ENCODE data around the gene TMEM219.

Gene TMEM219

GRCh38 chr16:29973384-29974246 lies 11.7 kb downstream of the TMEM219 start, which contains the start of gene TAOK2 (continued):
- 0 out of 2 replicates have a peak, but pooled peaks have one; percentile 67 for TF ChIP-seq ZNF610 (tag by site-specific recombination; IDR thresholded peaks at IDR 0.05; ENCODE audit: borderline replicate concordance)
- TF ChIP-seq ZNF692 (tag by site-specific recombination; IDR thresholded peaks at IDR 0.05) = peak; percentile 94
- TF ChIP-seq ZNF341 (tag by site-specific recombination; IDR thresholded peaks at IDR 0.05; ENCODE audit: low read depth) = peak; percentile 89
- peak; percentile 42; the same call in 1 of the 2 replicates for TF ChIP-seq ZNF394 (tag by site-specific recombination; IDR thresholded peaks at IDR 0.05; ENCODE audit: borderline replicate concordance)
- TF ChIP-seq ZSCAN5A (tag by site-specific recombination; IDR thresholded peaks at IDR 0.05) = peak; percentile 99
- TF ChIP-seq KLF7 (tag by site-specific recombination; IDR thresholded peaks at IDR 0.05; ENCODE audit: borderline replicate concordance) = peak; percentile 13; the same call in 1 of the 2 replicates
- peak; percentile 95 for TF ChIP-seq SP3 (tag by site-specific recombination; IDR thresholded peaks at IDR 0.05)
- TF ChIP-seq ZNF398 (tag by site-specific recombination; IDR thresholded peaks at IDR 0.05) = peak; percentile 28; the same call in 1 of the 2 replicates
- 0 out of 2 replicates have a peak, but pooled peaks have one; percentile 11 for TF ChIP-seq GFI1B (tag by site-specific recombination; IDR thresholded peaks at IDR 0.05)
- TF ChIP-seq ZFP41 (tag by site-specific recombination; IDR thresholded peaks at IDR 0.05; ENCODE audit: borderline replicate concordance) = no peak
- TF ChIP-seq ZSCAN4 (tag by site-specific recombination; IDR thresholded peaks at IDR 0.05) = no peak
- TF ChIP-seq ZNF426 (tag by site-specific recombination; IDR thresholded peaks at IDR 0.05) = no peak
- TF ChIP-seq ZNF416 (tag by site-specific recombination; IDR thresholded peaks at IDR 0.05) = no peak
- peak; percentile 67; the same call in 1 of the 2 replicates for TF ChIP-seq KLF8 (tag by site-specific recombination; IDR thresholded peaks at IDR 0.05)
- 0 out of 2 replicates have a peak, but pooled peaks have one; percentile 50 for TF ChIP-seq ZSCAN23 (tag by site-specific recombination; IDR thresholded peaks at IDR 0.05)
- no peak for TF ChIP-seq OVOL3 (tag by site-specific recombination; IDR thresholded peaks at IDR 0.05)
- 0 out of 2 replicates have a peak, but pooled peaks have one; percentile 0 for TF ChIP-seq ZNF792 (tag by site-specific recombination; IDR thresholded peaks at IDR 0.05)
- TF ChIP-seq ZNF76 (tag by site-specific recombination; IDR thresholded peaks at IDR 0.05; ENCODE audit: borderline replicate concordance, low read depth) = peak; percentile 42; the same call in 1 of the 2 replicates
- 0 out of 2 replicates have a peak, but pooled peaks have one; percentile 6 for TF ChIP-seq ZNF513 (tag by site-specific recombination; IDR thresholded peaks at IDR 0.05)
- 0 out of 2 replicates have a peak, but pooled peaks have one; percentile 40 for TF ChIP-seq ZNF366 (tag by site-specific recombination; conservative IDR thresholded peaks at IDR 0.05)
- peak; percentile 86; the same call in 1 of the 2 replicates for TF ChIP-seq ZBTB7A (tag by site-specific recombination; IDR thresholded peaks at IDR 0.05; ENCODE audit: low read depth)
- TF ChIP-seq ZNF677 (tag by site-specific recombination; IDR thresholded peaks at IDR 0.05) = no peak
- peak; percentile 63; the same call in 1 of the 2 replicates for TF ChIP-seq SCRT2 (tag by site-specific recombination; IDR thresholded peaks at IDR 0.05)
- TF ChIP-seq BCL11B (tag by site-specific recombination; IDR thresholded peaks at IDR 0.05; ENCODE audit: low read depth) = peak; percentile 64
- no peak for TF ChIP-seq ZNF362 (tag by site-specific recombination; IDR thresholded peaks at IDR 0.05)
- peak; percentile 69; the same call in 1 of the 2 replicates for TF ChIP-seq ZNF449 (tag by site-specific recombination; IDR thresholded peaks at IDR 0.05)

Measured in HEK293 (cell line).